B cell (primary cell): ENCODE data around the gene IMMP2L.

Experiments used
- CTCF ChIP-seq: fragments of 200-600 bp; IDR thresholded peaks from one replicate; pipeline ENCODE4 v1.8.0; 2022; ENCODE audit warnings: antibody characterized with exemption, mild to moderate bottlenecking
- EZH2 ChIP-seq: IDR thresholded peaks from 2 replicates; pipeline ENCODE4 v1.6.1; 2012; ENCODE audit warnings: borderline replicate concordance, low read depth, mild to moderate bottlenecking, moderate library complexity, low read length; ENCODE audit not compliant: insufficient read depth, poor library complexity, severe bottlenecking

GRCh38 chr7:111333010-111333409 lies 229.3 kb downstream of the IMMP2L start:
- no peak for TF ChIP-seq CTCF
- TF ChIP-seq EZH2: no peak
